Chondrocyte (in vitro differentiated cells): ENCODE results near the gene RTRAF. TPM values are rescaled to one million over a fixed set of nuclear protein-coding genes. Genes with fewer than 3 reads are reported as not detected.

Experiments
- DNase-seq: peaks from one replicate; pipeline ENCODE4 v3.0.0; 2021; ENCODE audit warnings: mixed read lengths, low spot score
- H3K27ac Mint-ChIP-seq: one replicate; pipeline ENCODE4 v1.8.0; 2021; ENCODE audit warnings: mild to moderate bottlenecking, moderate library complexity, mixed read lengths; ENCODE audit not compliant: unreplicated experiment
- H3K27me3 Mint-ChIP-seq: 2 replicates; pipeline ENCODE4 v1.8.0; 2021; ENCODE audit warnings: low read depth, mixed read lengths
- H3K36me3 Mint-ChIP-seq: 2 replicates; pipeline ENCODE4 v1.8.0; 2021; ENCODE audit warnings: low read depth, mixed read lengths
- H3K4me1 Mint-ChIP-seq: 2 replicates; pipeline ENCODE4 v1.8.0; 2021; ENCODE audit warnings: low read depth, mild to moderate bottlenecking, mixed read lengths
- H3K4me3 Mint-ChIP-seq: one replicate; pipeline ENCODE4 v1.8.0; 2021; ENCODE audit warnings: mild to moderate bottlenecking, moderate library complexity, mixed read lengths; ENCODE audit not compliant: unreplicated experiment
- H3K9me3 Mint-ChIP-seq: 2 replicates; pipeline ENCODE4 v1.8.0; 2021; ENCODE audit warnings: low read depth, mixed read lengths
- CTCF ChIP-seq: fragments of 200-600 bp; sonication (generic); IDR thresholded peaks from 2 replicates; pipeline ENCODE4 v1.5.0; 2021; ENCODE audit warnings: antibody characterized with exemption, mild to moderate bottlenecking, moderate library complexity
- total RNA-seq: library from RNA; stranded (reverse); gene quantifications from 3 replicates; pipeline ENCODE4 v1.2.1, GENCODE V29; 2021

RTRAF gene
- total RNA-seq, 1 donor from 2014 or later, result 169 TPM

- no peaks in the 10 kb centered on the region for H3K4me1 Mint-ChIP-seq
- TF ChIP-seq CTCF, result no peak
- no peaks in the 10 kb centered on the region for H3K36me3 Mint-ChIP-seq
- DNase-seq, result no peak
- H3K27me3 Mint-ChIP-seq, result peaks cover 3% of the 10 kb centered on the region
- H3K27ac Mint-ChIP-seq, result no peak overlapping the region
- no peaks in the 10 kb centered on the region for H3K9me3 Mint-ChIP-seq
- H3K4me3 Mint-ChIP-seq, result no peak overlapping the region
Measured at GRCh38 chr14:51977075-51977474, 12.3 kb upstream of the RTRAF start.

- no peaks in the 10 kb centered on the region for H3K36me3 Mint-ChIP-seq
- DNase-seq, result no peak
- peaks cover under 1% of the 10 kb centered on the region for H3K9me3 Mint-ChIP-seq
Measured at GRCh38 chr14:51978681-51979085, 10.7 kb upstream of the RTRAF start.

GRCh38 chr14:51979088-51979709, 10.1 kb upstream of the RTRAF start:
- peaks cover 3% of the 10 kb centered on the region for H3K27me3 Mint-ChIP-seq
- peak; percentile 97 for TF ChIP-seq CTCF
- no peaks in the 10 kb centered on the region for H3K4me1 Mint-ChIP-seq
- no peak overlapping the region for H3K4me3 Mint-ChIP-seq
- no peak for DNase-seq
- no peak overlapping the region for H3K27ac Mint-ChIP-seq
- H3K9me3 Mint-ChIP-seq, result peaks cover 3% of the 10 kb centered on the region
- H3K36me3 Mint-ChIP-seq, result no peaks in the 10 kb centered on the region

More at GRCh38 chr14:51978681-51979085, 10.7 kb upstream of the RTRAF start:
- H3K27ac Mint-ChIP-seq, result no peak overlapping the region
- H3K4me1 Mint-ChIP-seq, result no peaks in the 10 kb centered on the region
- peaks cover 3% of the 10 kb centered on the region for H3K27me3 Mint-ChIP-seq
- TF ChIP-seq CTCF, result no peak
- no peak overlapping the region for H3K4me3 Mint-ChIP-seq

GRCh38 chr14:51981218-51981854, 8.0 kb upstream of the RTRAF start:
- no peak for TF ChIP-seq CTCF
- H3K4me1 Mint-ChIP-seq, result no peaks in the 10 kb centered on the region
- no peak overlapping the region for H3K4me3 Mint-ChIP-seq
- H3K27ac Mint-ChIP-seq, result no peak overlapping the region
- no peak for DNase-seq
- no peaks in the 10 kb centered on the region for H3K36me3 Mint-ChIP-seq
- H3K27me3 Mint-ChIP-seq, result peaks cover 3% of the 10 kb centered on the region
- H3K9me3 Mint-ChIP-seq, result peaks cover 3% of the 10 kb centered on the region

GRCh38 chr14:51988221-51988620, 1.1 kb upstream of the RTRAF start:
- no peaks in the 10 kb centered on the region for H3K27me3 Mint-ChIP-seq
- peaks cover 3% of the 10 kb centered on the region for H3K9me3 Mint-ChIP-seq

More at GRCh38 chr14:51988221-51988620, 1.1 kb upstream of the RTRAF start:
- no peak overlapping the region for H3K4me3 Mint-ChIP-seq
- H3K27ac Mint-ChIP-seq, result no peak overlapping the region
- peaks cover 27% of the 10 kb centered on the region for H3K4me1 Mint-ChIP-seq
- peaks cover 7% of the 10 kb centered on the region for H3K36me3 Mint-ChIP-seq
- no peak for TF ChIP-seq CTCF
- no peak for DNase-seq
